H1 (cell line): ENCODE measurements around the gene KLHL29. TPM values are rescaled to one million over a fixed set of nuclear protein-coding genes. Genes with fewer than 3 reads are reported as not detected.

Source experiments
- CTCF ChIA-PET: fragments of 300-600 bp; sonication (Branson Sonifier 250); formaldehyde crosslinking; loops from one replicate; lab custom pipeline; 2021; ENCODE audit not compliant: partially characterized antibody; lab: Charles Lee
- POLR2A ChIA-PET: fragments of 300-600 bp; sonication (Branson Sonifier 250); formaldehyde crosslinking; loops from one replicate; lab custom pipeline; 2021; ENCODE audit warnings: inconsistent platforms; ENCODE audit not compliant: partially characterized antibody; lab: Charles Lee
- DNase-seq, 2 experiments: peaks; one replicate each; pipeline versions ENCODE4 v3.0.0 to v3.0.0-alpha.2; 2010 to 2022; ENCODE audit warnings: low spot score in 2 of 2, low read depth in 1 of 2, mixed read lengths in 1 of 2
- FAIRE-seq: peaks from 2 replicates; lab custom pipeline; 2011; peaks lifted over from hg19 to GRCh38; lab: Jason Lieb, UNC
- H2AFZ ChIP-seq: 2 replicates; pipeline ENCODE4 v1.8.1; 2012; ENCODE audit warnings: low read length, inconsistent platforms
- H2AK5ac ChIP-seq: 2 replicates; pipeline ENCODE4 v1.6.1; 2013; ENCODE audit warnings: low read depth, low read length
- H2BK120ac ChIP-seq: replicated peaks from 2 replicates; pipeline ENCODE3; 2013; ENCODE audit warnings: low read depth, low read length, inconsistent platforms
- H2BK12ac ChIP-seq: 2 replicates; pipeline ENCODE4 v1.6.1; 2013; ENCODE audit warnings: low read depth, low read length
- H2BK15ac ChIP-seq: 2 replicates; pipeline ENCODE4 v1.6.1; 2013; ENCODE audit warnings: low read length
- H2BK20ac ChIP-seq: 2 replicates; pipeline ENCODE4 v1.6.1; 2013; ENCODE audit warnings: low read length
- H2BK5ac ChIP-seq: 2 replicates; pipeline ENCODE4 v1.6.1; 2013; ENCODE audit warnings: low read depth, low read length
- H3K14ac ChIP-seq: 2 replicates; pipeline ENCODE4 v1.6.1; 2013; ENCODE audit warnings: inconsistent platforms; ENCODE audit not compliant: insufficient read length
- H3K18ac ChIP-seq: 2 replicates; pipeline ENCODE4 v1.6.1; 2013; ENCODE audit warnings: low read length; ENCODE audit errors: extremely low read depth
- H3K23ac ChIP-seq: 2 replicates; pipeline ENCODE4 v1.6.1; 2013; ENCODE audit warnings: inconsistent platforms; ENCODE audit not compliant: insufficient read length
- H3K23me2 ChIP-seq: 2 replicates; pipeline ENCODE4 v1.6.1; 2013; ENCODE audit warnings: low read depth, low read length
- H3K27ac ChIP-seq: 2 replicates; pipeline ENCODE4 v1.6.1; 2011; ENCODE audit warnings: low read depth, low read length, inconsistent platforms
- H3K27me3 ChIP-seq, 4 experiments: replicated peaks in 1 of 4; 1 replicate in 1 of 4; 2 replicates in 3 of 4; pipeline versions ENCODE4 v1.6.1 to v1.8.1; 2011 to 2013; ENCODE audit warnings: low read length in 3 of 4, mild to moderate bottlenecking in 3 of 4, inconsistent platforms in 2 of 4, mixed read lengths in 2 of 4, moderate library complexity in 1 of 4; ENCODE audit not compliant: control insufficient read depth in 3 of 4, insufficient read depth in 3 of 4; ENCODE audit errors: extremely low read depth in 1 of 4
- H3K36me3 ChIP-seq, 4 experiments: 2 replicates each; pipeline versions ENCODE4 v1.6.1 to v1.8.1; 2011 to 2013; ENCODE audit warnings: mild to moderate bottlenecking in 4 of 4, low read length in 3 of 4, moderate library complexity in 2 of 4, control low read depth in 1 of 4, inconsistent platforms in 1 of 4; ENCODE audit not compliant: insufficient read depth in 4 of 4, control insufficient read depth in 2 of 4
- H3K4ac ChIP-seq: replicated peaks from 2 replicates; pipeline ENCODE3; 2013; ENCODE audit warnings: low read length, low read depth, mixed read lengths, inconsistent platforms; ENCODE audit not compliant: insufficient read length
- H3K4me1 ChIP-seq, 4 experiments: replicated peaks in 1 of 4; 1 replicate in 1 of 4; 2 replicates in 3 of 4; pipeline versions ENCODE4 v1.6.1 to v1.8.1; 2011 to 2013; ENCODE audit warnings: low read length in 3 of 4, inconsistent platforms in 2 of 4, mixed read lengths in 1 of 4; ENCODE audit not compliant: insufficient read depth in 4 of 4, control insufficient read depth in 3 of 4
- H3K4me2 ChIP-seq, 2 experiments: 2 replicates each; pipeline versions ENCODE4 v1.6.1 to v1.8.1; 2011 to 2013; ENCODE audit warnings: low read depth in 2 of 2, low read length in 2 of 2, control low read depth in 1 of 2, inconsistent platforms in 1 of 2, mild to moderate bottlenecking in 1 of 2; ENCODE audit not compliant: insufficient read depth in 1 of 2
- H3K4me3 ChIP-seq, 4 experiments: fragments of 200-600, 300-600 bp in 1 of 4; sonication (generic), shearing (Covaris generic), sonication (Bioruptor Twin) in 1 of 4; 2 replicates each; pipeline versions ENCODE4 v1.5.1 to v1.8.1; 2011 to 2016; ENCODE audit warnings: low read length in 4 of 4, low read depth in 3 of 4, control low read depth in 2 of 4, inconsistent platforms in 2 of 4, mild to moderate bottlenecking in 2 of 4, mixed read lengths in 1 of 4, moderate library complexity in 1 of 4; ENCODE audit not compliant: insufficient read depth in 2 of 4; ENCODE audit errors: extremely low read depth in 1 of 4
- H3K56ac ChIP-seq: replicated peaks from 2 replicates; pipeline ENCODE3; 2013; ENCODE audit warnings: low read depth, mild to moderate bottlenecking, mixed read lengths, low read length, inconsistent platforms; ENCODE audit not compliant: insufficient read length
- H3K79me1 ChIP-seq: 2 replicates; pipeline ENCODE4 v1.6.1; 2013; ENCODE audit warnings: low read depth, low read length, control low read depth
- H3K79me2 ChIP-seq, 2 experiments: 2 replicates each; pipeline versions ENCODE4 v1.6.1 to v1.8.1; 2012 to 2013; ENCODE audit warnings: low read length in 2 of 2, mild to moderate bottlenecking in 2 of 2, inconsistent platforms in 1 of 2; ENCODE audit not compliant: insufficient read depth in 2 of 2, control insufficient read depth in 1 of 2
- H3K9ac ChIP-seq, 4 experiments: replicated peaks in 1 of 4; 1 replicate in 1 of 4; 2 replicates in 3 of 4; pipeline versions ENCODE4 v1.6.1 to v1.8.1; 2011 to 2013; ENCODE audit warnings: low read depth in 3 of 4, low read length in 3 of 4, control low read depth in 2 of 4, mild to moderate bottlenecking in 2 of 4, moderate library complexity in 2 of 4, inconsistent platforms in 1 of 4; ENCODE audit errors: extremely low read depth in 1 of 4
- H3K9me3 ChIP-seq, 2 experiments: 2 replicates each; pipeline versions ENCODE4 v1.6.1 to v1.8.1; 2012 to 2013; ENCODE audit warnings: mild to moderate bottlenecking in 2 of 2, moderate library complexity in 2 of 2, control low read depth in 1 of 2, inconsistent platforms in 1 of 2, low read depth in 1 of 2, low read length in 1 of 2, mixed read lengths in 1 of 2; ENCODE audit not compliant: insufficient read depth in 2 of 2
- H4K20me1 ChIP-seq, 2 experiments: replicated peaks in 1 of 2; 2 replicates each; pipeline versions ENCODE3 to v1.8.1; 2011 to 2013; ENCODE audit warnings: inconsistent platforms in 2 of 2, low read length in 2 of 2, mild to moderate bottlenecking in 1 of 2; ENCODE audit not compliant: insufficient read depth in 2 of 2, control insufficient read depth in 1 of 2
- H4K5ac ChIP-seq: 2 replicates; pipeline ENCODE4 v1.6.1; 2013; ENCODE audit warnings: low read length, low read depth, mixed read lengths, inconsistent platforms; ENCODE audit not compliant: insufficient read length
- H4K8ac ChIP-seq: 2 replicates; pipeline ENCODE4 v1.8.0; 2013; ENCODE audit warnings: mild to moderate bottlenecking, moderate library complexity, low read length, inconsistent platforms; ENCODE audit not compliant: insufficient read depth; ENCODE audit errors: extremely low read depth
- H4K91ac ChIP-seq: replicated peaks from 2 replicates; pipeline ENCODE3; 2013; ENCODE audit warnings: low read length, mixed read lengths, inconsistent platforms; ENCODE audit not compliant: insufficient read length
- BCL11A ChIP-seq, 2 experiments: IDR thresholded peaks; one replicate each; pipeline ENCODE4 v1.6.1; 2011; ENCODE audit warnings: low read depth in 2 of 2, low read length in 2 of 2, mild to moderate bottlenecking in 2 of 2
- CBX5 ChIP-seq: fragments of 300-800, 300-1000 bp; sonication (generic); IDR thresholded peaks from 2 replicates; pipeline ENCODE4 v1.7.1; 2016; ENCODE audit warnings: antibody characterized with exemption, low read length, low read depth
- CREB1 ChIP-seq: IDR thresholded peaks from 2 replicates; pipeline ENCODE4 v1.6.1; 2012; ENCODE audit warnings: inconsistent platforms
- EGR1 ChIP-seq: IDR thresholded peaks from 2 replicates; pipeline ENCODE4 v1.6.1; 2011; ENCODE audit warnings: low read depth, low read length, borderline replicate concordance
- KDM5A ChIP-seq: fragments of 200-600 bp; IDR thresholded peaks from 2 replicates; pipeline ENCODE4 v1.7.1; 2012; ENCODE audit warnings: mild to moderate bottlenecking, low read length, inconsistent platforms, mixed read lengths
- POU5F1 ChIP-seq: IDR thresholded peaks from 2 replicates; pipeline ENCODE4 v1.6.1; 2011; ENCODE audit warnings: low read depth, mild to moderate bottlenecking, low read length, moderate library complexity
- RAD21 ChIP-seq, 2 experiments: IDR thresholded peaks in 1 of 2; conservative IDR thresholded peaks in 1 of 2; 2 replicates each; pipeline ENCODE4 v1.6.1; 2011; ENCODE audit warnings: low read depth in 2 of 2, low read length in 2 of 2, improper control_type of control experiment in 1 of 2, inconsistent platforms in 1 of 2, mild to moderate bottlenecking in 1 of 2, moderate library complexity in 1 of 2
- ZNF274 ChIP-seq: IDR thresholded peaks from 2 replicates; pipeline ENCODE4 v1.7.0; 2012; ENCODE audit warnings: low read length, borderline replicate concordance; ENCODE audit errors: extremely low read depth
- WGBS, 2 experiments: shearing (Covaris generic) in 1 of 2; methylation state at CpG; one replicate each; pipeline versions ENCODE4 v1.1.6 to v1.1.7; 2013 to 2015; ENCODE audit warnings: low lambda C conversion rate in 2 of 2, mixed read lengths in 2 of 2, inconsistent platforms in 1 of 2, low coverage in 1 of 2, missing lambda C conversion rate in 1 of 2; ENCODE audit not compliant: insufficient replicate concordance in 2 of 2, insufficient coverage in 1 of 2, insufficient read length in 1 of 2; ENCODE audit errors: extremely low coverage in 1 of 2, missing lambda C conversion rate in 1 of 2; 5-methylcytosine and 5-hydroxymethylcytosine counted together
- polyA plus RNA-seq, 7 experiments: library from polyadenylated mRNA; depleted of rRNA in 3 of 7; stranded (reverse) in 5 of 7; unstranded in 2 of 7; fragments of >200 nt in 5 of 7; fragments of 200-250 nt in 2 of 7; gene quantifications; 1 replicate in 5 of 7; 2 replicates in 1 of 7; 4 replicates in 1 of 7; pipeline versions ENCODE4 v1.2.1 to v1.2.3, GENCODE V29; 2011 to 2013; ENCODE audit warnings: missing spikeins in 2 of 7, mixed read lengths in 2 of 7
- total RNA-seq: library from RNA; stranded (reverse); fragmentation: NEBNext Ultra II Directional; extraction: Animal tissue kit (Norgen Biotek cat#: 25700); gene quantifications from 2 replicates; pipeline ENCODE4 v1.2.1, GENCODE V29; 2021

KLHL29 gene
- total and polyA plus RNA-seq, 2 of the 8 experiments (the other 6 are each of a cell fraction or from before 2014, with no cell fraction given) = 1.1 to 4.7 TPM

GRCh38 chr2:23640711-23641110 lies 255.7 kb downstream of the KLHL29 start:
- POLR2A ChIA-PET = no interaction called here
- Histone ChIP-seq H3K23me2 (no peaks in the 10 kb centered on the region), H3K27me3 (no peaks in the 10 kb centered on the region), H2BK120ac (no peak overlapping the region), H3K56ac (no peak overlapping the region), H3K4me3 (no peak overlapping the region), H3K18ac (no peak overlapping the region), H3K4me1 (peaks cover 0 to 7% (median 0%) of the 10 kb centered on the region in 4 experiments; a peak in 2 of 7 replicates), H3K79me2 (no peaks in the 10 kb centered on the region), H3K36me3 (no peaks in the 10 kb centered on the region; a peak in 1 of 8 replicates), H2BK5ac (no peak overlapping the region), H2AK5ac (no peak overlapping the region), H3K9ac (no peak overlapping the region), H3K27ac (no peak overlapping the region), H2BK12ac (no peak overlapping the region), H3K4ac (no peak overlapping the region), H4K91ac (no peak overlapping the region), H3K79me1 (no peaks in the 10 kb centered on the region), H2BK15ac (no peak overlapping the region), H3K14ac (no peak overlapping the region), H2AFZ (no peak overlapping the region), H4K5ac (no peak overlapping the region), H2BK20ac (no peak overlapping the region), H3K4me2 (no peak overlapping the region), H3K23ac (no peak overlapping the region), H3K9me3 (peaks cover 4 to 6% of the 10 kb centered on the region in 2 experiments; a peak in 1 of 4 replicates), H4K20me1 (no peaks in the 10 kb centered on the region), H4K8ac (peak overlapping the region; percentile 29; the same call in 1 of the 2 replicates)
- DNase-seq (no peak), FAIRE-seq (no peak)
- CTCF ChIA-PET = interaction anchor here (0.6 to 11.0 kb wide), 11 partner anchors 8 to 135 kb away, joined by 3 to 148 read pairs (median 3); no protein-coding TSS in a partner anchor
- WGBS, 2 experiments = 99% methylated on average over 9 of the region's 9 CpGs; no CpG with 5 or more reads in 1 of the 2 experiments
- TF ChIP-seq CBX5 (no peak), POU5F1 (no peak), ZNF274 (no peak), KDM5A (no peak), EGR1 (no peak), RAD21 (IDR thresholded peaks at IDR 0.05 in 1 of 2, conservative IDR thresholded peaks at IDR 0.05 in 1 of 2; ENCODE audit: low read depth in 2 of 2, low read length in 2 of 2) (no peak), BCL11A (IDR thresholded peaks at IDR 0.05; ENCODE audit: low read depth in 2 of 2, low read length in 2 of 2) (no peak), CREB1 (no peak)
